ENCODE data around the gene ADCK2.
"Not testable (repeated sequence)": the region's sequence is repeated elsewhere in the genome, so short reads cannot be mapped to it uniquely, and the experiment has no call there.

Gene ADCK2

GRCh38 chr7:140697447-140698143 lies 24.9 kb downstream of the ADCK2 start:
- no peak for DNase-seq

GRCh38 chr7:140698477-140698876 lies 25.7 kb downstream of the ADCK2 start:
- DNase-seq = no peak

GRCh38 chr7:140702774-140703173 lies 30.0 kb downstream of the ADCK2 start:
- DNase-seq = no peak

- no peak for DNase-seq
These were observed 31.5 kb downstream of the ADCK2 start for GRCh38 chr7:140704205-140704604.

- no peak for DNase-seq
These were observed 34.4 kb downstream of the ADCK2 start for GRCh38 chr7:140707132-140707531.

GRCh38 chr7:140708764-140709163 lies 36.0 kb downstream of the ADCK2 start:
- DNase-seq = not testable (repeated sequence)

GRCh38 chr7:140712392-140712791 lies 39.6 kb downstream of the ADCK2 start:
- DNase-seq = not testable (repeated sequence)

GRCh38 chr7:140714331-140715040 lies 41.7 kb downstream of the ADCK2 start:
- DNase-seq = no peak

- no peak for DNase-seq
These were observed 47.0 kb downstream of the ADCK2 start for GRCh38 chr7:140719721-140720120.

GRCh38 chr7:140722254-140722653 lies 49.5 kb downstream of the ADCK2 start:
- DNase-seq = no peak

GRCh38 chr7:140723006-140723405 lies 50.3 kb downstream of the ADCK2 start:
- DNase-seq = no peak

- DNase-seq = no peak
These were observed 50.8 kb downstream of the ADCK2 start for GRCh38 chr7:140723574-140723973.

- no peak for DNase-seq
These were observed 52.0 kb downstream of the ADCK2 start for GRCh38 chr7:140724706-140725105.

- no peak for DNase-seq
These were observed 53.5 kb downstream of the ADCK2 start for GRCh38 chr7:140726281-140726680.

- no peak for DNase-seq
These were observed 59.7 kb downstream of the ADCK2 start for GRCh38 chr7:140732416-140732815.

- DNase-seq = no peak
These were observed 61.4 kb downstream of the ADCK2 start for GRCh38 chr7:140734096-140734495.

- DNase-seq = no peak
These were observed 62.0 kb downstream of the ADCK2 start for GRCh38 chr7:140734729-140735128.

GRCh38 chr7:140738280-140738679 lies 65.5 kb downstream of the ADCK2 start:
- no peak for DNase-seq

- DNase-seq = not testable (repeated sequence)
These were observed 70.5 kb downstream of the ADCK2 start for GRCh38 chr7:140743255-140743654.

GRCh38 chr7:140744005-140744404 lies 71.3 kb downstream of the ADCK2 start:
- no peak for DNase-seq
